HEK293T (cell line): ENCODE data around the gene ERBB4.

Source experiments
- CTCF ChIA-PET: fragments of 350-600 bp; formaldehyde crosslinking; extraction: SDS; loops from one replicate; lab custom pipeline; 2021; ENCODE audit warnings: antibody characterized with exemption, inconsistent platforms; lab: Yijun Ruan, JAX
- POLR2A ChIA-PET: fragments of 350-600 bp; formaldehyde crosslinking; extraction: SDS; loops from one replicate; lab custom pipeline; 2020; ENCODE audit warnings: antibody characterized with exemption, inconsistent platforms; lab: Yijun Ruan, JAX
- DNase-seq: peaks from one replicate; pipeline ENCODE4 v3.0.0; 2012; ENCODE audit warnings: mixed read lengths; ENCODE audit errors: extremely low spot score
- ARNT ChIP-seq: fragments of 450-650 bp; IDR thresholded peaks from 2 replicates; pipeline ENCODE4 v1.6.1; 2017; ENCODE audit warnings: mild to moderate bottlenecking
- BHLHE40 ChIP-seq: fragments of 450-650 bp; IDR thresholded peaks from 2 replicates; pipeline ENCODE4 v1.6.1; 2016; ENCODE audit warnings: mild to moderate bottlenecking, moderate library complexity, borderline replicate concordance
- CTBP1 ChIP-seq: fragments of 450-650 bp; IDR thresholded peaks from 2 replicates; pipeline ENCODE4 v1.6.1; 2016; ENCODE audit warnings: borderline replicate concordance
- ELF4 ChIP-seq: fragments of 450-650 bp; IDR thresholded peaks from 2 replicates; pipeline ENCODE4 v1.6.1; 2017; ENCODE audit warnings: antibody characterized with exemption
- FOXA1 ChIP-seq: fragments of 450-650 bp; IDR thresholded peaks from 2 replicates; pipeline ENCODE4 v1.6.1; 2016; ENCODE audit warnings: mild to moderate bottlenecking
- FOXK2 ChIP-seq: fragments of 450-650 bp; IDR thresholded peaks from 2 replicates; pipeline ENCODE4 v1.6.1; 2016; ENCODE audit warnings: mild to moderate bottlenecking
- FOXM1 ChIP-seq: fragments of 450-650 bp; IDR thresholded peaks from 2 replicates; pipeline ENCODE4 v1.6.1; 2017; ENCODE audit warnings: mild to moderate bottlenecking, borderline replicate concordance
- HDGF ChIP-seq: fragments of 450-650 bp; IDR thresholded peaks from 2 replicates; pipeline ENCODE4 v1.6.1; 2017; ENCODE audit warnings: antibody characterized with exemption, borderline replicate concordance
- L3MBTL2 ChIP-seq: fragments of 450-650 bp; conservative IDR thresholded peaks from 2 replicates; pipeline ENCODE4 v1.6.1; 2016; ENCODE audit warnings: mild to moderate bottlenecking
- LEF1 ChIP-seq: fragments of 450-650 bp; IDR thresholded peaks from 2 replicates; pipeline ENCODE4 v1.6.1; 2017; ENCODE audit warnings: mild to moderate bottlenecking, borderline replicate concordance
- NFRKB ChIP-seq: fragments of 450-650 bp; IDR thresholded peaks from 2 replicates; pipeline ENCODE4 v1.6.1; 2016; ENCODE audit warnings: mild to moderate bottlenecking, moderate library complexity
- PKNOX1 ChIP-seq: fragments of 450-650 bp; IDR thresholded peaks from 2 replicates; pipeline ENCODE4 v1.6.1; 2016
- SP1 ChIP-seq: fragments of 450-650 bp; IDR thresholded peaks from 2 replicates; pipeline ENCODE4 v1.6.1; 2017
- SUZ12 ChIP-seq: fragments of 450-650 bp; IDR thresholded peaks from 2 replicates; pipeline ENCODE4 v1.6.1; 2016; ENCODE audit warnings: mild to moderate bottlenecking
- TARDBP ChIP-seq: fragments of 450-650 bp; IDR thresholded peaks from 2 replicates; pipeline ENCODE4 v1.6.1; 2016
- ZNF384 ChIP-seq: fragments of 450-650 bp; IDR thresholded peaks from 2 replicates; pipeline ENCODE4 v1.6.1; 2016

Gene ERBB4

DNA sequence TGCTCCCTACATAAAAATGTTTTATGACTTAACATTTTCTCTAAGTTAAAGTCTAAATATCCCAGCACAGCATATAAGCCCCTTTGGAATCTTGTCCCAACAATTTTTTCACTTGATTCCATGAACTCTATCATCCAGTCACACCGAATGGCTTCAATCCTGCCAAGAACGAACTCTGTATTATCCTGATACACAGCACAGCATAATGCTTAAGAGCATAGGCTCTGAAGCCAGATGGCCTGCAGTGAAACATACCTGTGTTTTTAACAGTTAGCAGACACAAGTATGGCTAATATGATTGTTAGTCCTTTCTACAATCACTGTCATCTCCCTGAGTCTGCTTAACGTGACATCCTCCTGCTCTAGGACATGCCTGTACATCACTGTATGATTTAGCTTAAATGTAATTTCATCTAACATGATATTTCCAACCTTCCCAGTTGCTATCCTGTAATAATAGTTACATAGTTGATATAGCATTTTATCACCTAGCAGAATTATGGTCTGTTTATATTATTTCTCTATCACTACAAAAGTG, 669.5 kb downstream of the ERBB4 start:
- TF ChIP-seq LEF1 (no peak), SP1 (no peak), ELF4 (no peak), PKNOX1 (no peak), BHLHE40 (no peak), CTBP1 (no peak), TARDBP (no peak), ARNT (no peak), FOXA1 (no peak), FOXK2 (no peak), HDGF (no peak), NFRKB (no peak), SUZ12 (no peak), L3MBTL2 (no peak), FOXM1 (no peak), ZNF384 (no peak)
- ChIA-PET CTCF (no interaction called here), POLR2A (no interaction called here)
- DNase-seq, result no peak

DNA sequence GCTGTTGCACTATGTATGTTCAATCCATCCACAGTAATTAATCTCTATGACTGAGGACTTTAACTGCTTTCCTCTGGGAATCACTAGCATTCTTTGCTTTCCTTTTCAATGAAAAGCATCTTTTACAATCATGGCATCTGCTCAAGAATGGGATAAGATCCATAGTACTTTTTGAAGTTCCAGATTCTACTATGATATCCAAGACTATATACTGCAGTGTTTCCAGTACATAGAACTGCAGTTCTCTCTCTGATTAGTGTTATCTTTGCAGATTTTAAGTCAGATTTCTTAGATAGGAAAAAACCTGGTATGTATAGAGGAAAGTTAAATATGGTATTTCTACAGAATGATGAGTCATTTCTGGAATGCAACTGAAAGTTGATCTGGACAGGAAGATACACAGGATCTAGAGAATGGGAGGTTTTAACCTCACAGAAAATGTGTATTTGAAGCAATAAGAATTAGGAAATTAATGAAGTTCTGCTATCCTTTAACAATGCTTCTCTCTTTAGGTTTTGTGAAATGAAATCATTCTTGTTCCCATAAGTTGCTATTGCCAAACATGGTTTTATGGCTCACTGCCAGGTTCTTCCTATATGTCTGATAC, 670.7 kb downstream of the ERBB4 start:
- POLR2A ChIA-PET, result no interaction called here
- DNase-seq, result no peak
- CTCF ChIA-PET, result no interaction called here
- TF ChIP-seq SP1 (no peak), SUZ12 (no peak), CTBP1 (no peak)

DNA sequence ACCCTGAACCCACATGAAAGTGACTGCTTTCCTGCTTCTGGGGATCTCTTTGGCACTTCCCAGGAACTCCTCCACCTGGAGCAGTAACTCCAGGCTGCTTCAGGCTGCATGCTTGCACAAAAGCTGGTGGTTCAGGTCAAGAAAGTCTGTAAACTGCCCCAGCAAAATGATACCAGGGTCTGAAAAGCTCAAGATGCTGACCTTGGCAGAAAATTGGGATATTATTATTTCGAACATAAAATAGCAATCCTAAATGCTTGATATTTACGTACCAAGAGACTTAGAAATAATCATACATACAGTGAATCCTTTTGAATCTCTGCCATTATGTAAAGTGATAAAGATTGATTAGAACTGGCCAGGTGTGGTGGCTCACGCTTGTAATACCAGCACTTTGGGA, 674.3 kb downstream of the ERBB4 start:
- POLR2A ChIA-PET, result no interaction called here
- TF ChIP-seq L3MBTL2 (no peak), FOXM1 (no peak), CTBP1 (no peak), SUZ12 (no peak), ELF4 (no peak), FOXK2 (no peak), FOXA1 (no peak), NFRKB (no peak), PKNOX1 (no peak), SP1 (no peak)
- no peak for DNase-seq
- CTCF ChIA-PET, result no interaction called here

GRCh38 chr2:211860224-211860623, 678.4 kb downstream of the ERBB4 start:
- POLR2A ChIA-PET, result no interaction called here
- CTCF ChIA-PET, result no interaction called here
- DNase-seq, result no peak
- TF ChIP-seq BHLHE40 (no peak), CTBP1 (no peak), HDGF (no peak), PKNOX1 (peak; percentile 10; the same call in 1 of the 2 replicates), ARNT (no peak), FOXM1 (no peak), NFRKB (no peak), FOXA1 (no peak; the same call in 1 of the 2 replicates), L3MBTL2 (no peak)

- POLR2A ChIA-PET, result no interaction called here
- TF ChIP-seq PKNOX1, result no peak
- TF ChIP-seq NFRKB, result no peak
- TF ChIP-seq LEF1, result no peak
- no peak for TF ChIP-seq ELF4
- TF ChIP-seq HDGF, result no peak
- no peak for TF ChIP-seq SP1
- TF ChIP-seq FOXM1, result no peak
- TF ChIP-seq ZNF384, result no peak
- TF ChIP-seq SUZ12, result no peak
- no peak for TF ChIP-seq L3MBTL2
- no peak for DNase-seq
- CTCF ChIA-PET, result no interaction called here
Measured at GRCh38 chr2:211854832-211855231, 683.8 kb downstream of the ERBB4 start.

GRCh38 chr2:211846714-211847113, 691.9 kb downstream of the ERBB4 start:
- POLR2A ChIA-PET, result no interaction called here
- CTCF ChIA-PET, result no interaction called here
- DNase-seq, result no peak
- no peak for TF ChIP-seq LEF1
- no peak for TF ChIP-seq NFRKB
- TF ChIP-seq FOXK2, result no peak

GRCh38 chr2:211846036-211846400, 692.6 kb downstream of the ERBB4 start:
- TF ChIP-seq SUZ12 (no peak), ELF4 (no peak), FOXA1 (no peak), CTBP1 (no peak), L3MBTL2 (no peak), PKNOX1 (no peak), FOXM1 (no peak), LEF1 (no peak), TARDBP (no peak), HDGF (no peak), ARNT (no peak), SP1 (no peak), FOXK2 (no peak), NFRKB (no peak), BHLHE40 (no peak), ZNF384 (no peak)
- ChIA-PET CTCF (no interaction called here), POLR2A (no interaction called here)

More at GRCh38 chr2:211846036-211846400, 692.6 kb downstream of the ERBB4 start:
- no peak for DNase-seq
